ENCODE results near the gene KPNA1. TPM values are rescaled to one million over a fixed set of nuclear protein-coding genes. Genes with fewer than 3 reads are reported as not detected.

KPNA1 gene
- total and polyA plus RNA-seq, 4 donors: 20.7 to 42.0 (median 23.5) TPM

GRCh38 chr3:122405015-122405414, 109.7 kb downstream of the KPNA1 start:
- Histone ChIP-seq H3K36me3 (ENCODE audit: control insufficient read depth in 4 of 4, insufficient read depth in 3 of 4, low read depth in 1 of 4, low read length in 3 of 4) (peaks cover 2 to 44% (median 39%) of the 10 kb centered on the region in 4 donors), H3K27ac (ENCODE audit: low read depth in 1 of 2, low read length in 2 of 2) (no peak overlapping the region)
- WGBS: 92% methylated on average over 3 of the region's 3 CpGs

GRCh38 chr3:122403489-122403888, 111.2 kb downstream of the KPNA1 start:
- H3K36me3 ChIP-seq (ENCODE audit: control insufficient read depth in 4 of 4, insufficient read depth in 3 of 4, low read depth in 1 of 4, low read length in 3 of 4): peaks cover 2 to 35% (median 32%) of the 10 kb centered on the region in 4 donors
- 94% methylated on average over 6 of the region's 6 CpGs for WGBS
- no peak for DNase-seq (ENCODE audit: low spot score)
- no peak overlapping the region for H3K9ac ChIP-seq (ENCODE audit: low read depth in 1 of 2, low read length in 2 of 2)
- TF ChIP-seq GABPA (IDR thresholded peaks at IDR 0.05 in 1 of 2, conservative IDR thresholded peaks at IDR 0.05 in 1 of 2): no peak
- TF ChIP-seq YY1 (IDR thresholded peaks at IDR 0.05): no peak
- TF ChIP-seq CTCF (IDR thresholded peaks at IDR 0.05; ENCODE audit: low read depth, low read length, missing input control): no peak
- TF ChIP-seq HNF4A (conservative IDR thresholded peaks at IDR 0.05): no peak
- no peak for TF ChIP-seq JUND (IDR thresholded peaks at IDR 0.05)
- no peak overlapping the region for H3K27ac ChIP-seq (ENCODE audit: low read depth in 1 of 2, low read length in 2 of 2)
- no peak overlapping the region for H3K4me3 ChIP-seq (ENCODE audit: low read depth in 1 of 3, low read length in 3 of 3)
- peaks cover 0 to 6% (median 0%) of the 10 kb centered on the region in 4 donors for H3K4me1 ChIP-seq (ENCODE audit: control insufficient read depth in 4 of 4, insufficient read depth in 4 of 4, low read length in 3 of 4)
- no peaks in the 10 kb centered on the region for H3K27me3 ChIP-seq (ENCODE audit: control insufficient read depth in 4 of 4, insufficient read depth in 4 of 4, low read length in 3 of 4)
- no peaks in the 10 kb centered on the region for H3K9me3 ChIP-seq (ENCODE audit: control insufficient read depth in 4 of 4, low read length in 3 of 4)

More at GRCh38 chr3:122405015-122405414, 109.7 kb downstream of the KPNA1 start:
- no peaks in the 10 kb centered on the region for H3K9me3 ChIP-seq (ENCODE audit: control insufficient read depth in 4 of 4, low read length in 3 of 4)
- H3K4me3 ChIP-seq (ENCODE audit: low read depth in 1 of 3, low read length in 3 of 3): no peak overlapping the region
- peaks cover 0 to 6% (median 0%) of the 10 kb centered on the region in 4 donors for H3K4me1 ChIP-seq (ENCODE audit: control insufficient read depth in 4 of 4, insufficient read depth in 4 of 4, low read length in 3 of 4)
- H3K9ac ChIP-seq (ENCODE audit: low read depth in 1 of 2, low read length in 2 of 2): no peak overlapping the region
- no peak for DNase-seq (ENCODE audit: low spot score)
- TF ChIP-seq SP1 (IDR thresholded peaks at IDR 0.05) (no peak), YY1 (IDR thresholded peaks at IDR 0.05) (no peak), RAD21 (IDR thresholded peaks at IDR 0.05) (no peak), ZBTB33 (IDR thresholded peaks at IDR 0.05) (no peak), MAX (IDR thresholded peaks at IDR 0.05) (no peak), TAF1 (conservative IDR thresholded peaks at IDR 0.05) (no peak), HNF4A (conservative IDR thresholded peaks at IDR 0.05) (no peak)
- no peaks in the 10 kb centered on the region for H3K27me3 ChIP-seq (ENCODE audit: control insufficient read depth in 4 of 4, insufficient read depth in 4 of 4, low read length in 3 of 4)

- 98% methylated on average over 2 of the region's 2 CpGs for WGBS
- H3K4me1 ChIP-seq (ENCODE audit: control insufficient read depth in 4 of 4, insufficient read depth in 4 of 4, low read length in 3 of 4): peaks cover 0 to 3% (median 2%) of the 10 kb centered on the region in 4 donors
- H3K27me3 ChIP-seq (ENCODE audit: control insufficient read depth in 4 of 4, insufficient read depth in 4 of 4, low read length in 3 of 4): no peaks in the 10 kb centered on the region
- no peak overlapping the region for H3K4me3 ChIP-seq (ENCODE audit: low read depth in 1 of 3, low read length in 3 of 3)
- H3K36me3 ChIP-seq (ENCODE audit: control insufficient read depth in 4 of 4, insufficient read depth in 3 of 4, low read depth in 1 of 4, low read length in 3 of 4): peaks cover 0 to 11% (median 10%) of the 10 kb centered on the region in 4 donors
- H3K9ac ChIP-seq (ENCODE audit: low read depth in 1 of 2, low read length in 2 of 2): no peak overlapping the region
- H3K27ac ChIP-seq (ENCODE audit: low read depth in 1 of 2, low read length in 2 of 2): no peak overlapping the region
- DNase-seq (ENCODE audit: low spot score): no peak
- no peaks in the 10 kb centered on the region for H3K9me3 ChIP-seq (ENCODE audit: control insufficient read depth in 4 of 4, low read length in 3 of 4)
- TF ChIP-seq ATF3 (IDR thresholded peaks at IDR 0.05) (no peak), FOXA2 (IDR thresholded peaks at IDR 0.05) (no peak), HNF4A (conservative IDR thresholded peaks at IDR 0.05) (no peak), CTCF (IDR thresholded peaks at IDR 0.05; ENCODE audit: low read depth, low read length, missing input control) (no peak), YY1 (IDR thresholded peaks at IDR 0.05) (no peak), FOXA1 (IDR thresholded peaks at IDR 0.05) (no peak), EGR1 (IDR thresholded peaks at IDR 0.05; ENCODE audit: low read depth in 2 of 2) (no peak), GABPA (IDR thresholded peaks at IDR 0.05 in 1 of 2, conservative IDR thresholded peaks at IDR 0.05 in 1 of 2) (no peak), HNF4G (IDR thresholded peaks at IDR 0.05) (no peak), SP1 (IDR thresholded peaks at IDR 0.05) (no peak), JUND (IDR thresholded peaks at IDR 0.05) (no peak), RXRA (IDR thresholded peaks at IDR 0.05) (no peak), REST (IDR thresholded peaks at IDR 0.05) (no peak), RAD21 (IDR thresholded peaks at IDR 0.05) (no peak), TAF1 (conservative IDR thresholded peaks at IDR 0.05) (no peak), NR2F2 (IDR thresholded peaks at IDR 0.05) (no peak)
These were observed 115.8 kb downstream of the KPNA1 start for GRCh38 chr3:122398920-122399319.
